Left colon (tissue), 2 donors: ENCODE results near the gene BHLHA15. TPM values are rescaled to one million over a fixed set of nuclear protein-coding genes. Genes with fewer than 3 reads are reported as not detected.
A peak's percentile ranks its signal among the peaks of the same experiment; 100 is the strongest.
"Not testable (repeated sequence)": the region's sequence is repeated elsewhere in the genome, so short reads cannot be mapped to it uniquely, and the experiment has no call there.

Experiments used
- ATAC-seq: fragments of 200-7000 bp; cut with Tn5 transposase; one replicate; pipeline ENCODE4 v1.9.1; 2020; ENCODE audit warnings: mild to moderate bottlenecking, moderate library complexity
- DNase-seq, 2 donors: peaks; one replicate each; pipeline ENCODE4 v3.0.0-alpha.2; 2020
- intact Hi-C, 2 donors: fragments of 100-400 bp; cut with DNase I in 1 of 2; cut with micrococcal nuclease in 1 of 2; formaldehyde crosslinking; loops; one replicate each; pipeline versions ENCODE4 v1.11.2 to v1.14.0; 2022; cut with DNase I, micrococcal nuclease
- total RNA-seq, 2 donors: library from RNA; stranded (reverse); fragmentation: NEBNext Ultra II Directional; extraction: Animal tissue kit (Norgen Biotek cat#: 25700); gene quantifications; one replicate each; pipeline ENCODE4 v1.2.1, GENCODE V29; 2021
- donor health status: DM: no; HTN: no; CAD: no.
- donor health status: DM: yes; HTN: yes; CAD: no.

The BHLHA15 gene
- total RNA-seq, 2 donors from 2014 or later: 1.0 to 3.3 TPM

DNA sequence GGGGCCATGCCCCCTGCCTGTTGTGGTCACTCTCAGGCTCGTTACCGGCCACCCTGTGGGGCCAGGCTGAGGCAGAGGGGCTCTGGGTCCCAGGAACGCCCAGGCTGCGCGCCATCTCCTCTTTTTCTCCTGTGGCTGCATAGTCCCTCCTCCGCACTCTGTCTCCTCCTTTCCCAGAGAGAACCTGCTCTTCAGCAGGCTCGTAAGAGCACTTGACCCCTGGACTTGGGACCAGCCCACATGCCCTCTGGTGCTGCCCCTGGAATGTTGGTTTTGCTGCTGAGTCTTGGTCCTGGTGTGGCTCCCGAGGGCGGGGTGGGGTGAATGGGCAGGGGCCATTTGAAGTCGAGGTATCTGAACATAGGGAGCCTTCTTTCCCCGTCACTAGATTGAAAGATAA is 6.6 kb upstream of the BHLHA15 start:
- ATAC-seq (peak; percentile 31), DNase-seq (no peak)
- intact Hi-C loops: no loop called here

DNA sequence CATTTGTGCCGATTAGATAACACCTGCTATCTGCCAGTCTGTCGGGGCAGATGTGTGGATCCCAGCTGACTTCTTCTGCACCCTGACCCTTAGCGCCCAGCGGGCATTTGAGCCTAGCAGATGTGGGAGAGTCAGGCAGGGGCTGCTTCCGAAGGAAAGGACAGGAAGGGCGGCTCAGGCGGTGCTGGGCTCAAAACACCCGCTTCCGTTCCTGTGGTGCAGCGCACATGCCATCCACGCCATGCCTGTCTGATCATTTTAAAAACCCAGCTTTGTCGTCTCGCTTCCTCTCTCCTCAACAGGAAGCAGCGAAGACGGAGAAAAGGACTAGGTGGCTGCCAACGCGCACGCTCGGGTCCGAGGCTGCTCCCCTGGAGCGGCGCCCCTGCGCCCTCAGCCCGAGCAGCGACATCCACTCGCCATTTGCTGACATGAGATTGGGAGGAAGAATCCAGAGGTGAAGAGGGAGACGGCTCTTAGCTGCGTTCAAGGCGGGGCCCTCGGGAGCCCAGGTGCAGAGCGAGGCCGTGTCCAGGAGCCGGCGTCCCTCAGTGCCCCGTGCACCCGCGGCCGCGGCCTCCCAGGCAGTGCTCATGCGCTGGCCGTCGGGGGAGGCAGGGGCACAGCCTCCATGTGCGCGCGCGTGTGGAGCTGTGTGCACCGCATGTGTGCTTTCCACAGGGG is 5.9 kb upstream of the BHLHA15 start:
- ATAC-seq: no peak
- DNase-seq: no peak
- intact Hi-C loops: no loop called here

DNA sequence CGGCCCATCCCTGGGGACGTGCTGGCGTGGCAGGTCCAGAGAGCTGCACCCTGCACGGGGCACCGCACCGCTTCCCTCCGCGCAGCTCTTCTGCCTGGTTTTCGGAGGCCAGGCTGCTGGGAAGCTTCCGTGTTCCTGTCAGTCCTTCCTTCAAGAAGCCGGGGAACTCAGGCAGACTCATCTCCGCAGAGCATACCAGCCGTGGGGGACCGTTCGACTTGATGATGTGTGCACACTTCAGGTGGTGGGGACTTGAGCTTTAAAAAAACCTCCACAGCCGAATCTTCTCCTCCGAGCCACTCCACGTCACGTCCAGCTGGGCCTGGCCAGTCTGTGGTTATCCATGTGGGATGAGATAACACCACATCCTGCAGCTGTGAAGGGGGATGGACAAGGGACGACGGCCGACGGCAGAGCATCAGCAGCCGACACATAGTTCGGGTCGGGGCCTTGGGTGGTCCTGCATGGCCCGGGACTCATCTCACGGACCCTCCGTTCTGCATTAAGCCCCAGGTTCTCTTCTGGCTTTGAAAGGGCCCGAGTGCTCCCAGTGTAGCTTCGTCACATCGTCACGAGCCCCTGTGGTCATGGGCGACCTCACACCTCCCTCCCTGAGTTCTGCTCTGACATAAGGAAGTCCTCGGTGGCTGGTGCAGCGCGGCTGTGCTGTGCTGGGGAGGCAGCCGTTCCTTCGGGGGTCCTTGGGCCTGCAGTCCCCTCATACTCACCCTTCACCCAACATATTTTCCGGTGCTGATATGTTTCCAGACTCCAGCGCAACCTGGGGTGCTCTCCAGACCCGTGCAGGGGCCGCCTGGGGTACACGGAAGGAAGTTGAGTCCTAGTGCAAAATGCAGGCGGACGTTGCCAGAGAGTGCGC is 4.5 kb upstream of the BHLHA15 start:
- ATAC-seq: no peak
- intact Hi-C loops: no loop called here
- DNase-seq: no peak

DNA sequence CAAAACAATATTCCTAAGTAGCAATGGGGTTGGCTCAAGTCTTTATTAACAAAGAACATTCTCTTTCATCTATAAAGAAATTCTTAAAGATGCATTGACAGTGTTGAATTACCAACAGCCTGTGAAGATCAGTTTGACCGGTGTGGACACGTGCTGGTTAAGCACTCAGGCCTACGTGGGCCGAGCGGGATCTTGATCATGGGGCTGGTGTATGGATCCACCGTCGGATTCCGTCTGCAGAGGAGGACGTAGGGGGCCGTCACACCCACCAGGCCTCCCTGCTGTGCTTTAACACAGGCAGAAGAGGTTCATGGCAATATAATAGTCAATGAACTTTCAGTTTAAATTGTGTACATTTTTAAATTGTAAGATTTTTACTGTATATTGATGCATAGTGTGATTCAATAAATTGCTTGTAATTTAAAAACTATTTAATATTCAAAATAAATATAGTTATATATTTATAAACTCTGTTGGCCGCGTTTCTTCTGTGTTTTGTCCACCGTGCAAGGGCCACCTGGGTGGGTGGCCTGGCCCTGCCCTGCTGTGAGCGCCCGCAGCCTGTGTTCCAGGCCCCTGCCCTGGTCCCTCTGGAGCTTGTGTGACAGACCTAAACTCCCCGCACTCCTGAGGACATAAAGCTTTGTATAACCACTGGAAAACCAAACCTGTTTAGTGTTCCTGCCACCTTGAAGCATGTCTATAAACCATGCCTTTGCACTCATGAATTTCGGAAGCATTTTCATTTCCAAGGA is 1.9 kb upstream of the BHLHA15 start:
- intact Hi-C loops: no loop called here
- no peak for ATAC-seq
- DNase-seq: no peak

DNA sequence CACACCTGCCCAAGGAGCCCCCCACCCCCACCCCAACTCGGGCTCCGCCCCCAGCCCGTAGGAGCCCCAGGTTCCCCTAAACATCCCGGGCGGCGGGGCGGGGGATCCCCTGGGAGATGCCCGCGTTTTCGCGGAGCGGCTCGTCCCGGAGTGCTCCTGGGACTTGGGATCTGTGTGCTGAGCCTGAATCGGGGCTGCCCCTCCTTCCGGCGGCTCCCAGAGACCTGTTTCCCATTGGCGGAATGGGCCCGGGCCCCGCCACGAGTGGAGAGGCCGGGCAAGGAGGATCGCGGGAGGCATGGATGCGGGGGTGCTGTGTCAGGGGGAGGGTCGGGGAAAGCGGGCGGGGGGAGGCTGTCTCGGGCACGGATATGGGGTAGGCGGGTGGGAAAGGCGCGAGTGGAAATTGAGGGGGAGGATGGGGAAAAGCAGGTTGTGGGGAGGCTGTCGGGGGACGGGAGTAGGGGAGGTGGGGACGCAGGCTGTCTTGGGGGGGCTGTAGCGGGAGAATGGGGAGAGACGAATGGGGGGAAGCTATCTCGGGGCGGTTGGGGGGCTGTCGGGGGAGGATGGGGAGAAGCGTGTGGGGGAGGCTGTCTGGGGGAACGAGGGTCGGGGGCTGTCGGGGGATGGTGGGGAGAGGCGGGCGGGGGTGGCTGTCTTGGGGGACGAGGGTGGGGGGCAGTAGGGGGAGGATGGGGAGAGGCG is 572 bp upstream of the BHLHA15 start:
- intact Hi-C loops: no loop called here
- ATAC-seq: peak; percentile 44
- DNase-seq: peak in 1 of 2 donors; percentile 24

DNA sequence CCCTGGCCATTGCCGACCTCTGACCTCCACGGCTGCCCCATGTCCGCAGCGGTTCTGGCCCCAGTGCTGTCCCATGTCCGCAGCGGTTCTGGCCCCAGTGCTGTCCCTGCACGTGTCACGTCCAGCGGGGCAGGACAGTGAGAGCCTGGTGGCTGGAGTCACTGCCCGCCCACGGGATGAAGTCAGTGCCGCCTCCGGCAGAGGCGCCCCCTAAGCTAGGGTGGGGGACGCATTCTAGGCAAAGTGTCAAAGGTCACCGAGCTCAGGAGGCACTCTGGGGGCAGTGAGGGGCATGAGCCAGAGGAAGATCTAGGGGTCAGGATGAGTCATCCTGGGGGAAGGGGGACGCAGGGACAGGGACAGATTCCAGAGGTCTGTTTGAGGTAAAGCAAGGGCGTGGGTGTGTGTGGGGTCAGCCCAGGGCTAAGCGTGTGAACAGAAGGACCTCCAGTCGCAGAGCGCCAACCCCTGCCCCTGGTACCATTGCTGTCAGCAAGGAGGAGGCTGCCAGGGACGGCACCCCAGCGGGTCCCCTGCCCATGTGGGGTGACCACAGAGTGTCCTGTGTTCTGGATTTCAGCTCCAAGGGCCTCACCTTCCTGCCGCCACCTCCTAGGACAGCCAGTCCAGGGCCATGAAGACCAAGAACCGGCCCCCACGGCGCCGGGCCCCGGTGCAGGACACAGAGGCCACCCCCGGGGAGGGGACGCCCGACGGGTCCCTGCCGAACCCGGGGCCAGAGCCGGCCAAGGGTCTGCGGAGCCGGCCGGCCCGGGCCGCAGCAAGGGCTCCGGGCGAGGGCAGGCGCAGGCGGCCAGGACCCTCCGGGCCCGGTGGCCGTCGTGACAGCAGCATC is 665 bp downstream of the BHLHA15 start:
- DNase-seq: no peak
- peak; percentile 22 for ATAC-seq
- intact Hi-C loops: no loop called here

DNA sequence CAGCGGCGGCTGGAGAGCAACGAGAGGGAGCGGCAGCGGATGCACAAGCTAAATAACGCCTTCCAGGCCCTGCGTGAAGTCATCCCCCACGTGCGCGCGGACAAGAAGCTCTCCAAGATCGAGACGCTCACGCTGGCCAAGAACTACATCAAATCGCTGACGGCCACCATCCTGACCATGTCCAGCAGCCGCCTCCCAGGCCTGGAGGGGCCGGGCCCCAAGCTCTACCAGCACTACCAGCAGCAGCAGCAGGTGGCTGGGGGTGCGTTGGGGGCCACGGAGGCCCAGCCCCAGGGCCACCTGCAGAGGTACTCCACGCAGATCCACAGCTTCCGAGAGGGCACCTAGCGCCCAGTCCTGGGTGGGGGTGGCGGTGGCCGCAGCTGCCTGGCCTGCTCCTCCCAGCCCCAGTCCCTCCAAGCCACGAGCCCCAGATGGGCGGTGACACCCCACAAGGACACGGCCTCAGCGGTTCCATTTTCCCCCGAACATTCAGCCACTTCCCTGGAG is 1.3 kb downstream of the BHLHA15 start:
- DNase-seq: no peak
- no peak for ATAC-seq
- intact Hi-C loops: no loop called here

DNA sequence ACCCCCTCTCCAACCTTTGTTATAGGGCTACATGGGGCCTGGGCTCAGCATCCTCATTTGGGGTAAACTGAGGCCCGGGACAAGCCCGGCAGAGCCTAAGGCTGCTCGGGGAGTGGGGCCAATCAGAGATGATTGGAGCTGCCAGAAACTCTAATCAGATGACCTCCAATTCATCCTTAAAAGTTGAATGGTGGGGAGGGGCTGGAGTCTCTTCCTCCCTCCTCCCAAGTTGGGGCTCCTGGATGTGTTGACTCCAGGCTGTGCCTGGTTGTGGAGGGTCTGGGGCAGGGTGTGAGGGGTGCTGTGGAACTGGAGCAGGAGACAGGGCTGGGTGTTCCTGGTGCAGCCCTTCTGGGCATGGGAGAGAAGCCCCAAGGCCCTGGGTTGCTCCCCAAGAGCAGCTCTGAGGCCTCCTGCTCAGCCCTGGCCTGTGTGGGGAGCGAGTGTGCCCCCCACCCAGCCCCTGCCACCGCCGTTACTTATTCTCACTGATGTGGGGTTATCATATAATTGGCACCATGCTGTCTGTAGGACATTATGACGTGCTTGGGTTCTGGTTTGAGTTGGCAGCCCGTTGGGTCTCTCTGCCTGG is 2.2 kb downstream of the BHLHA15 start:
- intact Hi-C loops: no loop called here
- ATAC-seq (no peak), DNase-seq (no peak)

- no peak for DNase-seq
- ATAC-seq: peak; percentile 3
These were observed 2.9 kb downstream of the BHLHA15 start for GRCh38 chr7:98213888-98214810.

GRCh38 chr7:98214811-98215321 is 3.6 kb downstream of the BHLHA15 start:
- no peak for ATAC-seq
- intact Hi-C loops: no loop called here
- DNase-seq: no peak

More at GRCh38 chr7:98213888-98214810, 2.9 kb downstream of the BHLHA15 start:
- intact Hi-C loops: no loop called here

GRCh38 chr7:98215561-98216495 is 4.6 kb downstream of the BHLHA15 start:
- DNase-seq (no peak), ATAC-seq (no peak)
- intact Hi-C loops: no loop called here

GRCh38 chr7:98216941-98217622 is 5.8 kb downstream of the BHLHA15 start:
- ATAC-seq (no peak), DNase-seq (no peak)
- intact Hi-C loops: no loop called here

- no peak for ATAC-seq
- intact Hi-C loops: no loop called here
These were observed 6.7 kb downstream of the BHLHA15 start for GRCh38 chr7:98217623-98218582.

GRCh38 chr7:98219382-98219781 is 8.1 kb downstream of the BHLHA15 start:
- intact Hi-C loops, ATAC-seq, DNase-seq: not testable (repeated sequence)

More at GRCh38 chr7:98217623-98218582, 6.7 kb downstream of the BHLHA15 start:
- peak in 1 of 2 donors; percentile 24 for DNase-seq
